Thoracic aorta endothelial cell (primary cell): ENCODE measurements around the gene TRIM42. TPM values are rescaled to one million over a fixed set of nuclear protein-coding genes. Genes with fewer than 3 reads are reported as not detected.

Experiments used
- total RNA-seq: library from RNA; depleted of rRNA; stranded (reverse); fragments of >200 nt; gene quantifications from 2 replicates; pipeline ENCODE4 v1.2.3, GENCODE V29; 2012

Gene TRIM42
- not detected in 2 replicates for total RNA-seq

DNA sequence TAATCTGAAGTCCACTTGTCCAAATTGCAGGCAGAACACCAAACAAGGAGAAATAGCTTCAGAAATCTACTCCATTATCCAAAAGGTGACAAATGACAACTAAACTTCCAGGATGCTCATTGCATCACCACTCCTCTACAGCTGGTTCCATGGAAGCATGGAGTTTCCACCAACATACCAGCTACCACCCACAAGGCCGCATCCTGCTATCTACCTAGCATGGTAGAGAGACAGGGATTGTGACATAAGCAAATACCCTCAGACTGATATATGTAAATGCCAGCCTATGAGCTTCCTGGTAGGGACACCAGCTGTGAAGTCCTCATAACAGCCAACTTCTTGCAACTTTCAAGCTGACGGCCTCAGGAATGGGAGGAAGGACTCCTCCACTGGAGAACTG lies at the start of gene TRIM42:
TSS of gene TRIM42 (plus strand) at position 301 of the 400 bp plus-strand sequence. CDS start 166 bp downstream, outside the sequence.

